Activated naive CD4-positive, alpha-beta T cell treated with anti-CD3 and anti-CD28 coated beads, Interleukin-2, amount 50 U/mL, for 72 hours (primary cell): Measurements from ENCODE around the gene FCHSD2. TPM values are rescaled to one million over a fixed set of nuclear protein-coding genes. Genes with fewer than 3 reads are reported as not detected.
A peak's percentile ranks its signal among the peaks of the same experiment; 100 is the strongest.

Source experiments
- ATAC-seq, 2 donors: fragments of 150-1000 bp; cut with Tn5 transposase; 2 replicates each; pipeline ENCODE4 v1.10.0; 2021; ENCODE audit warnings: mild to moderate bottlenecking in 2 of 2, moderate library complexity in 2 of 2
- DNase-seq, 2 donors: peaks; one replicate each; pipeline ENCODE4 v3.0.0; 2021 to 2022; ENCODE audit warnings: low spot score in 2 of 2
- H3K27ac Mint-ChIP-seq, 2 donors: one replicate each; pipeline ENCODE4 v1.8.0; 2022; ENCODE audit warnings: mild to moderate bottlenecking in 2 of 2, mixed read lengths in 2 of 2
- H3K36me3 Mint-ChIP-seq, 2 donors: one replicate each; pipeline ENCODE4 v1.8.0; 2022; ENCODE audit warnings: mixed read lengths in 2 of 2
- H3K9me3 Mint-ChIP-seq, 2 donors: one replicate each; pipeline ENCODE4 v1.8.0; 2022; ENCODE audit warnings: mixed read lengths in 2 of 2
- total RNA-seq, 2 donors: library from RNA; stranded (reverse); gene quantifications; one replicate each; pipeline ENCODE4 v1.2.3, GENCODE V29; 2022

Gene FCHSD2
- total RNA-seq, 2 donors from 2014 or later = 10.3 to 32.4 TPM

- ATAC-seq (no peak), DNase-seq (peak in 1 of 2 donors; percentile 25)
- H3K36me3 Mint-ChIP-seq = no peaks in the 10 kb centered on the region
- H3K27ac Mint-ChIP-seq = no peak overlapping the region
- H3K9me3 Mint-ChIP-seq = no peaks in the 10 kb centered on the region
Observed at GRCh38 chr11:73158356-73159051, 16.4 kb upstream of the FCHSD2 start.

GRCh38 chr11:73157101-73158010 is 15.2 kb upstream of the FCHSD2 start:
- ATAC-seq (no peak), DNase-seq (peak in 1 of 2 donors; percentile 44)
- H3K27ac Mint-ChIP-seq = no peak overlapping the region
- no peaks in the 10 kb centered on the region for H3K36me3 Mint-ChIP-seq
- no peaks in the 10 kb centered on the region for H3K9me3 Mint-ChIP-seq

- H3K36me3 Mint-ChIP-seq = no peaks in the 10 kb centered on the region
- DNase-seq = no peak
- H3K9me3 Mint-ChIP-seq = no peaks in the 10 kb centered on the region
- no peak for ATAC-seq
- no peak overlapping the region for H3K27ac Mint-ChIP-seq
Observed at GRCh38 chr11:73156686-73157085, 14.6 kb upstream of the FCHSD2 start.

DNA sequence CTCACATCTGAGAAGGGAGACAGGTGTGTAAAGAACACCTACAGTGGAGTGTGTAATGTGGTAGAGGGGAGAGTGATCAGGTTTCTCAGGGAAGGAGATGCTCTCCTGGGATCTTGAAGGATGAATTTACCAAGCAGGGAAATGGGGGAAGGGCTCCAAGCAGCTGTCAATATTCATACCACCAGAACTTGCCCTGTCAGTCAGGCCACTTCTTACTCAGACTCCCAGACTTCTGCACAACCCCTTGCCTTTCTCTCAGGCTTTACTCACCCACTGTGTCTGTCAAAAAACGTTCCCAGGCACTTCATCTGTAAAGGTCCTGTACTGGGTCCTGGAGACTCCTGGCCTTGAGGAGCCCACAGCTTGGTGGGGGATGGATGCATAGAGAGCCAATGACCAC is 14.0 kb upstream of the FCHSD2 start:
- H3K36me3 Mint-ChIP-seq = no peaks in the 10 kb centered on the region
- H3K9me3 Mint-ChIP-seq = no peaks in the 10 kb centered on the region
- DNase-seq (peak in 1 of 2 donors; percentile 25), ATAC-seq (no peak)
- H3K27ac Mint-ChIP-seq = no peak overlapping the region

DNA sequence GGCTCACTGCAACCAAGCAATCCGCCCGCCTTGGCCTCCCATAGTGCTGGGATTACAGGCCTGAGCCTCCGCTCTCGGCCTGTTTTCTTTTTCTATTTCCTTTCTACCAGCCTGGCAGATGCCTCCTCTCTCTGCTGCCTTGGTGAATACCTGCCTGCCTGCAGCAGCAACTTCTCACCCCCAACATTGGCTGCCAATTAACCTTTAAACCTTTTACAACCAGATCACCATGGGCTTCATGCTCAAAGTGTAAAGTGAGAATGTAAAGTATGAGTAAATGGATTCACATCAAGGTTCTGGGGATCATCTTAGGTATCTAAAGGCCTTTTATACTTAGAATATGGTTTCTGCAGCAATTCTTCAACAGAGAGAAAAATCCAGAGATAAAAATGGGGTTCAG is 13.0 kb upstream of the FCHSD2 start:
- ATAC-seq = no peak
- H3K9me3 Mint-ChIP-seq = no peaks in the 10 kb centered on the region
- no peaks in the 10 kb centered on the region for H3K36me3 Mint-ChIP-seq
- DNase-seq = no peak
- H3K27ac Mint-ChIP-seq = no peak overlapping the region

DNA sequence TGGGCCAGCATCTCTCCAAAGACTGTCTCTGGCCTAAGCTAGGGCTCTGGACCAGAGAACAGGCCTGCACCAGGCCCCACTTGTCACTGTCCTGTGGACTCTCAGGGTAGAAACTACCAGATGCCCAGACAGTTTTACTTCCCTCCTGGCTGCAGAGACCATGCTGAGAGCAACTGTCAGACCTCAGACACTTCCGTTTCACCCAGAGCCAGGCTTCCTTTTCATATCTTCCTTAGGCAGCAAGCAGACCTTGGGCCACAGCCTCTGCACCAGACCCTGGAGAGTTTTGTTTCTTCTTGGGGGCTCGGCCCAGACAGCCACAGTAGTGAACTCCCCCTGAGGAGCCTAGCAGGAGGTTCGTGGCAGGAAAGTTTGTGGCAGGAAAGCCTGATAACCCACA is 12.1 kb upstream of the FCHSD2 start:
- peak in 1 of 2 donors; percentile 38 for ATAC-seq

DNA sequence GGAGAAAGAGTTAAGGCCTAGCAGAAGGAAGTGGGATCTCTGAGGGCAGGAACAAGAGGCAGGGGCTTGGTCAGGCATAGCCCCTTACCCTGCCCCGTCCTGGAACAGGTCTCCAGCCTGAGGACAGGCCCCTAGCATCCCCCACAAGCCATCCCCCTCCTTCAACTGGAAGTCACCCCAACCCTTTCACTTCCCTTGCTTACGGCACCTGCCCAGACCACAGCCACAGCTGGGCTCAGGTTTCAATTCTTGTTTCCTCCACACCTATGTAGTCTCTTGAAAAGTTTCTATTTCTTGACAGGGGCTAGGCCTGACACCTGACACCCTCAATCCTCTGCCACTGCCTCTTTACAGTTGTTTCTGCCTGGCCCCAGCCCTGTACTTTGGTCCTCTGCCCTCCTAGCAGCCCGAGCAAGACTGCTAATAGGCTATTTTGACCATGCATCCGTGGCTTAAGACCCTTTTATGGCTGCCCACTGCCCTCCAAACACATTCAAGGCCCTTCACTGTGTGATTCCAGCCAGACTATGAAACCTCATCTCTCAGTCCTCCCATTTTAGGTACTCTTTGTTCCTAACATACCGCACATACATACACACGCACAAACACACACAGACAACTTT is 10.9 kb upstream of the FCHSD2 start:
- H3K36me3 Mint-ChIP-seq = no peaks in the 10 kb centered on the region
- DNase-seq = peak in 1 of 2 donors; percentile 43
- peak overlapping the region; percentile 51 to 57 for H3K27ac Mint-ChIP-seq
- ATAC-seq = peak; percentile 81 to 93
- no peaks in the 10 kb centered on the region for H3K9me3 Mint-ChIP-seq

More for the DNA sequence above, 12.1 kb upstream of the FCHSD2 start:
- no peaks in the 10 kb centered on the region for H3K36me3 Mint-ChIP-seq
- H3K27ac Mint-ChIP-seq = peak overlapping the region; percentile 39 to 57
- H3K9me3 Mint-ChIP-seq = no peaks in the 10 kb centered on the region
- DNase-seq = no peak

DNA sequence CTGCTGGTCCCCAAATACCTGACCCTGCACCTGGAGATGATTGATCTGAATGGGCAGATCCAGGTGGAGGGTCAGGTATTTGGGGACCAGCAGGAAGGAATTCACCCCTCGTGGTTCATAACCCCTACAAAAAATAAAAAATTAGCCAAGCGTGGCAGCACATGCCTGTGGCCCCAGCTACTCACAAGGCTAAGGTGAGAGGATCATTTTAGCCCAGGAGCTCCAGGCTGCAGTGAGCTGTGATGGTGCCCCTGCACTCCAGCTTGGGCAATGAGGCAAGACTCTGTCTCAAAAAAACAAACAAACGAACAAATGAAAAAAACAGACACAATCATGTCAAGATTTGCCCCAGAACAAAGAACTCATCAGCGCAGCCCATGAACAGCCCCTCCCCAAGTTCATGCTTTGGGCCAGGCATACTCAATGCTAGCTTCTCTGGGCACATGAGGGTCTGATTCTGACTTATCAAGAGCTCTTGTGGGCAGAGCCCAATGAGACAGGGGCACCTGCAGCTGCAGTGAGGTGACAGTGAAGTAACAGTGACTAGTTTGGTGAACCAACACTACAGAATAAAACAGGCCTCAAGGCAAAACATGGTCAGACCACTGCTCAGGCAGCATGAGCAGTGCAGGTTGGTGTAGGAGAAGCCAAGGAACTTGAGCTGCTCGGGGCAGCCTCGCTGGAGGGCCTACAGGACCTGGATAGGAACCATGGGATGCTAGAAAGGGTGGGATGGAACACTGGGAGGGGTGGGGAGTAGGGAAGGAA is 10.2 kb upstream of the FCHSD2 start:
- Mint-ChIP-seq H3K9me3 (no peaks in the 10 kb centered on the region), H3K36me3 (no peaks in the 10 kb centered on the region), H3K27ac (peak overlapping the region; percentile 51 to 57)
- ATAC-seq (peak; percentile 19 to 45), DNase-seq (no peak)

DNA sequence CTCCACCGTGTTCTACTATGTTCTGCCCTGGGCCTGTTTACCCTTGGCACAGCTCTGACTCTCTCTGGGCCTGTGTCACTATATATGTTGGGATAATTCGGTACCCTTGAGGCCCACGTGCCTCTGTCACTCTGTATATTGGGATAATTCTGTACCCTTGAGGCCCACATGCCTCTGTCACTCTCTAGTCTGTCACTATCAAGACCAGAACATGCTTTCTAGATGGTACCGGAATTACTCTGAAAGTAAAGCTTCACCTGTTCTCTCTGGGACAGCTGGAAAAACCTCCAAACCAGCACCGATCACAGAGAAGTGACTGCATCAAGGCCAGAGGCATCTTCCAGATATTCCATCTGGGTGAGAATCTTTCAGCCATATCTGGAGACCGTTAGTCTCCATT is 9.3 kb upstream of the FCHSD2 start:
- no peak for ATAC-seq
- no peaks in the 10 kb centered on the region for H3K9me3 Mint-ChIP-seq
- no peak overlapping the region for H3K27ac Mint-ChIP-seq
- no peak for DNase-seq
- H3K36me3 Mint-ChIP-seq = no peaks in the 10 kb centered on the region

- Mint-ChIP-seq H3K27ac (no peak overlapping the region), H3K9me3 (no peaks in the 10 kb centered on the region), H3K36me3 (no peaks in the 10 kb centered on the region)
- no peak for ATAC-seq
- DNase-seq = no peak
Observed at GRCh38 chr11:73149105-73149504, 7.0 kb upstream of the FCHSD2 start.

DNA sequence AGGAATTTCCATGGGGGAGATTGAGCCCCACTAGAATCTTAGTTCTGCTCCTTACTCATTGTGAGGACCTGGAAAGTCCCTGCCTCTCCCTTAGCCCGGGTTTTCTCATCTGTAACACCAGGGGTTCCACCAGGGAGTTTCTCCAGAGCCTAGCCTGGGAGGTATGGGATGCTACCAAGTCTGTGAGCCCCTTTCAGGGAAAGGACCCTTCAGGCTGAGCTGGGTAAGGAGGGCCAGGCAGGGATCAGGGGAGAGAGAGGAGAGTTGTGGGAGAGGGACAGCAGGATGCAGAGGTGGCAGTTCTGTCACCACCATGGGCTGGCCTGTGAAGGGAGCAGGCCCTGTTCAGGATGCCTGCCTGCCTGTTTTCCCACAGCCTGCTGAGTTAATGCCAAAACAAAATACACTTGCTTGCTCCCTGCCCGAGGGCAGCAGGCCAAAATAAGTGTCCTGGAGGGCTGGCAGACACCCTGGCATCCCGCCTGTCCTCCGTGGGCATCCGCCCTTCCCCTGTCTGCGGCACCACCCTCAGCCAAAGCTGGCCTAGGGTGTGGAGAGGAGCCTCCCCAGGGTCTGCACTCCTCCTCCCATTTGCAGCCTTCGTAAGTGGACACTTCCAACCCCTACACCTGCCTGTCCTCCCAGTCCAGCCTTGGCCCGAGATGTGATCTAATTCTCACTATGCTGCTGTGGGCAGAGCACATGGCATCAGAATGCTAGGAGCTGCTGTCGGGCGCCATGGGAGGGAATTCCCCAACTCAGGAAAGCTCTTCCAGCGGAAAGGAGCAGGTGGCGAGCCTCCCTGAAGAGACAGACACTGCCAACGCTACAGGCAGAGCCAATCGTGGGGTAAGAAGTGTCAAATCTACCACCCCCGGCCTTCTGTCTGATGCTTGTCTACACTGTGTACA is 5.9 kb upstream of the FCHSD2 start:
- H3K9me3 Mint-ChIP-seq = no peaks in the 10 kb centered on the region
- H3K27ac Mint-ChIP-seq = peak overlapping the region in 1 of 2 donors; percentile 82
- DNase-seq (no peak), ATAC-seq (peak in 1 of 2 donors; percentile 37)
- H3K36me3 Mint-ChIP-seq = no peaks in the 10 kb centered on the region

GRCh38 chr11:73145986-73146575 is 4.0 kb upstream of the FCHSD2 start:
- DNase-seq = no peak
- no peak overlapping the region for H3K27ac Mint-ChIP-seq

DNA sequence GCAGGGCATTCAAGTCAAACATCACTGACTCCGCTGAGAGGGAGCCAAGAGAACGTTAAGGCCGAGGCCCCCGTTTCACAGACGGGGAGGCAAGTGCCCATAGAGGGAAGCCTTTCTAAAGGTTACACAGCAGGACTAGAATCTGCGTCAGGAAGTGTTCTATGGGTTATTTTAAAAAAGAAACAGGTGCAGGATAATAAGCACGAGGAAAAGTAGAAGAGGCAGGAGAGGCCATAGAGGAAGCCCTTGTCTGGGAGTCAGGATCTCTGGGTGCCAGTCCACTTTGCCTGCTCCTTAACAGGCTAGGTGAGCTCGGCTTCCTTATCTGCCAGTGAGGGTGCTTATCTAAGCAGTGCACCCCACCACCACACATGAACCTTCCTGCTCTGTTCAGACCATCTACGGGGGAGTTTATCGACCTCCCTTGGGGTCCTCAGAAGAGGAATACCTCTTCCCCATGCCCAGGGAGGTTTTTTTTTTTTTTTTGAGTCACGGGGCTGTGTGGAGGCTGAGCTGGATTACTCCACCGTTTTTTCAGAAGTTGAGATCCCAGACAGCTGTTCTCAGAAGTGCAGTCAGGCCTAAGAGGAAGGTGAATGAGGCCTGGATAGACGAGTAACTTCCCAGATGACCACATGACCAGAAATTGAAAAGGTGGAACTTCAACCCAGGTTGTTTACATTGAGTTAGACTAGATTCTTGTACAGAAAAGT is 1.2 kb upstream of the FCHSD2 start:
- Mint-ChIP-seq H3K27ac (peak overlapping the region; percentile 87 to 96), H3K36me3 (peaks cover 5 to 14% of the 10 kb centered on the region in 2 donors), H3K9me3 (no peaks in the 10 kb centered on the region)
- DNase-seq = no peak
- ATAC-seq = no peak

More at GRCh38 chr11:73145986-73146575, 4.0 kb upstream of the FCHSD2 start:
- Mint-ChIP-seq H3K9me3 (no peaks in the 10 kb centered on the region), H3K36me3 (no peaks in the 10 kb centered on the region)
- no peak for ATAC-seq

DNA sequence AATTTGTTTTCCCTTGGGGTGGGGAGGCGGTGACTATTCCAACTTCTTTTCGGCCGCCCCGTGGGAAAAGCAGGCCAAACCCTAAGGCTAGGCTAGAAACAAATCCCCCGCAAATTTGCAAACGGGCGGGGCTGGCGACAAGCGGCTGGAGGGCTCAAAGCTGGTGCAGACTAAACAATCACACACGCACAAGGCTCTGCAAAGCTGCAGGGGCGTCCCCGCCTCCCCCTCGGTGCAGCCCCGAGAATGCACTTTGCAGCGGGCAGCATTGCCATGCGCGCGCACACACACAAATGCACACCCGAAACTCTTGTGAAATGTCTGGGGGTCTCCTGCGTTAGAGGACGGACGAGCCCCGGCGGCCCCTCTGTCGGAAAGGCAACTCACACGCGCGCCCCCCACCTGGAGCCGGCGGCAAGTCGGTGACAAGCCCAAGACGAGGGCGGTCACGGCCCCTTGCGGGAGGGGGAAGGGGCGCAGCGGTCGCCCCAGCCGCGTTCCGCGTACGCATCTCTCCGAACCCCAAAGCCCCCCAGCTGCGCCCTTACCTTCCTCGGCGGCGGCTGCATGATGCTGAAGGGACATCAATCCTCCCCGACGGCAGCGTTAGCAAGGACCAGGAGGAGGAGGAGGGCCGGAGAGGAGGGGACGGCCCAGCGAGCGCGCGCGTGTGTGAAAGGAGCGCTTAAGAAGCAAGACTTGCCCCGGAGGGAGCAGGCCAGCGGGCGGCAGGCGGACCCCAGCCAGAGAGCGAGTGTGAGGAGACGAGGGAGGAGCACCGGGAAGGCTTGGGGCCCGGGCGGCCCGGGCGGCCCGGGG is 600 bp downstream of the FCHSD2 start:
- Mint-ChIP-seq H3K9me3 (no peaks in the 10 kb centered on the region), H3K27ac (peak overlapping the region; percentile 87 to 93), H3K36me3 (peaks cover 5 to 21% of the 10 kb centered on the region in 2 donors)
- ATAC-seq (peak; percentile 12 to 59), DNase-seq (peak; percentile 61 to 71)
